Sigmoid colon (tissue), 4 donors: ENCODE data around the gene GSTM5.
"Not testable (repeated sequence)": the region's sequence is repeated elsewhere in the genome, so short reads cannot be mapped to it uniquely, and the experiment has no call there.

Source experiments
- CTCF ChIP-seq, 4 experiments: fragments of 450-650 bp in 3 of 4; fragments of 200-600 bp in 1 of 4; IDR thresholded peaks; one replicate each; pipeline ENCODE4 v1.5.1; 2016 to 2019; ENCODE audit warnings: antibody characterized with exemption in 4 of 4, mild to moderate bottlenecking in 3 of 4, moderate library complexity in 2 of 4
- POLR2A ChIP-seq, 2 donors: fragments of 450-650 bp; IDR thresholded peaks; one replicate each; pipeline ENCODE4 v1.6.1; 2016; ENCODE audit warnings: antibody characterized with exemption in 2 of 2, mild to moderate bottlenecking in 2 of 2, moderate library complexity in 2 of 2
- POLR2AphosphoS5 ChIP-seq, 4 donors: sonication (generic); formaldehyde crosslinking; IDR thresholded peaks; one replicate each; pipeline ENCODE4 v1.6.1; 2017; ENCODE audit warnings: antibody characterized with exemption in 4 of 4

GRCh38 chr1:109669949-109670302 lies 42.1 kb upstream of the GSTM5 start:
- TF ChIP-seq POLR2AphosphoS5, POLR2A, CTCF (IDR thresholded peaks at IDR 0.05): not testable (repeated sequence)
